Activated T-cell treated with anti-CD3 and anti-CD28 coated beads for 4 hours (primary cell): ENCODE measurements around the gene KREMEN2.

ENCODE experiments used
- DNase-seq: peaks from one replicate; pipeline ENCODE4 v3.0.0-alpha.2; 2020

KREMEN2 gene

DNA sequence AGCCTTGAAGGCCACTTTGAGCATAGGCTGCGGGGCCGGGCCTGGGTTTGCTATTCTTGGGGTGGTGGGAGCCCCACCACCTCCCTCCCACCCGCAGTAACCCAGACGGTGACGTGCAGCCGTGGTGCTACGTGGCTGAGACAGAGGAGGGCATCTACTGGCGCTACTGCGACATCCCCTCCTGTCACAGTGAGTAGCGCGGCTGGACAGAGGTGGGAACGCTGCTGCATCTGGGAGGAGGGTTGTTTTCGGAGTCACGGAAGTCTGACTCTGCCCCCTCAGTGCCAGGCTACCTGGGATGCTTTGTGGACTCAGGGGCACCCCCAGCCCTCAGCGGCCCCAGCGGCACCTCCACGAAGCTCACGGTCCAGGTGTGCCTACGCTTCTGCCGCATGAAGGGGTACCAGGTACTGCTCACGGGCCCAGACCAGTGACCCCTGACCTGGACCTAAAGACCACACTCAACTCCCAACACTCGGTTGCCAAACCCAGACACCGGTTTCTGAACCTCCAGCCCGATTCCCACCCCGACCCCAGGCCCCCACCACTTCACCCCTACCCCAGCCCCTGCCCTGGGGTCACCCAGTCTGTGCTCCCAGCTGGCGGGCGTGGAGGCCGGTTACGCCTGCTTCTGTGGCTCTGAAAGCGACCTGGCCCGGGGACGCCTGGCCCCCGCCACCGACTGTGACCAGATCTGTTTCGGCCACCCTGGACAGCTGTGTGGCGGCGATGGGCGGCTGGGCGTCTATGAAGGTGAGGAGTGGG is 2.1 kb downstream of the KREMEN2 start:
- no peak for DNase-seq

DNA sequence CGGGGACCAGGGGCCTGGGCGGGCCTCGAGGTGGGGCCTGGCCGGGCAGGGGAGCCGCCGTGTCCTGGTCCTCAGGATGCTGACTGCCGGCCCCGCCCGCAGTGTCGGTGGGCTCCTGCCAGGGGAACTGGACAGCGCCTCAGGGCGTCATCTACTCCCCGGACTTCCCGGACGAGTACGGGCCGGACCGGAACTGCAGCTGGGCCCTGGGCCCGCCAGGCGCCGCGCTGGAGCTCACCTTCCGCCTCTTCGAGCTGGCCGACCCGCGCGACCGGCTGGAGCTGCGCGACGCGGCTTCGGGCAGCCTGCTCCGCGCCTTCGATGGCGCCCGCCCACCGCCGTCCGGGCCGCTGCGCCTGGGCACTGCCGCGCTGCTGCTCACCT is 2.7 kb downstream of the KREMEN2 start:
- DNase-seq, result no peak

DNA sequence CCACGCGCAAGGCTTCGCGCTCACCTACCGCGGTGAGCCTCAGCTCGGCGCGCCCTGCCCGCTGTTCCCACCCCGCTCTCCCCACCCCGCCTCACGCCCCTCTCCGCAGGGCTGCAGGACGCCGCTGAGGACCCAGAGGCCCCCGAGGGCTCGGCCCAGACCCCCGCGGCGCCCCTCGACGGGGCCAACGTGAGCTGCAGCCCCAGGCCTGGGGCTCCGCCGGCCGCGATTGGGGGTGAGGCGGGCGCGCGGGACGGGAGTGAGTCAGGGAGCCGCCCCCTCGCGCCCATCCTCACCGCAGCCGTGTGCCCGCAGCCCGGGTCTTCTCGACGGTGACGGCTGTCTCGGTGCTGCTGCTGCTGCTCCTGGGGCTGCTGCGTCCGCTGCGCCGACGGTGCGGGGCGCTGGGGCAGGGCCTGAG is 3.1 kb downstream of the KREMEN2 start:
- no peak for DNase-seq

DNA sequence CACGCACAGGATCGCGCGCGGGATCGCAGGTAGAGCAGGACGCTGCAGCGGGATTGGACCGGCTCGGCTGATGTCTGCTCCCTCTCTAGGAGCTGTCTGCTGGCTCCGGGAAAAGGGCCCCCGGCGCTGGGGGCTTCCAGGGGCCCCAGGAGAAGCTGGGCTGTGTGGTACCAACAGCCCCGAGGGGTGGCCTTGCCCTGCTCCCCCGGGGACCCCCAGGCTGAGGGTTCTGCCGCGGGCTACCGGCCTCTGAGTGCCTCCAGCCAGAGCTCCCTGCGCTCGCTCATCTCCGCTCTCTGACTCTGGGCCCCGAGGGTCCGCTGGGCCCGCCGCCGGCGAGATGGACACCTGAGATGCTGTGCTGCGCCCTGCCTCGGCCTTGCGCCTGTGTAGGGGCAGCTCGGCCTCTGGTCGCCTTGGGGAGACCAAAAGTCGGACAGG is 3.7 kb downstream of the KREMEN2 start:
- DNase-seq, result no peak

DNA sequence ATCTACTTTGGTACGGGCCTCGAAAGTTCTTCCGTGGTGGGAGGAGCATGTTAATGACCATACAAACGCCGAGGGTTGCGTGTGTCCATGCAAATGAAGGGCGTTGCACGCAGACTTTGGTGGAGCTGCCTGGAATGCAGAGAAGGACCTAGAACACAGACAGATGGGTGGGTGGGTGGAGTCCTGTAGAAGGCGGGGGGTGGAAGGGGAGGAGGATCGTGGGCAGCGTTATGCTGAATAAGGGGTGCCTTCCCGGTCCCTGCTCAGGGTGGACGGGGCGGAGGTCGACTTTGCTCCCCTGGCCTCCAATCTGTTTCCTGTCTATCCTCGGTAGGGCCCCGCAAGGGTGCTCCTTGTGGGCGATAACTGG is 4.3 kb downstream of the KREMEN2 start:
- no peak for DNase-seq

DNA sequence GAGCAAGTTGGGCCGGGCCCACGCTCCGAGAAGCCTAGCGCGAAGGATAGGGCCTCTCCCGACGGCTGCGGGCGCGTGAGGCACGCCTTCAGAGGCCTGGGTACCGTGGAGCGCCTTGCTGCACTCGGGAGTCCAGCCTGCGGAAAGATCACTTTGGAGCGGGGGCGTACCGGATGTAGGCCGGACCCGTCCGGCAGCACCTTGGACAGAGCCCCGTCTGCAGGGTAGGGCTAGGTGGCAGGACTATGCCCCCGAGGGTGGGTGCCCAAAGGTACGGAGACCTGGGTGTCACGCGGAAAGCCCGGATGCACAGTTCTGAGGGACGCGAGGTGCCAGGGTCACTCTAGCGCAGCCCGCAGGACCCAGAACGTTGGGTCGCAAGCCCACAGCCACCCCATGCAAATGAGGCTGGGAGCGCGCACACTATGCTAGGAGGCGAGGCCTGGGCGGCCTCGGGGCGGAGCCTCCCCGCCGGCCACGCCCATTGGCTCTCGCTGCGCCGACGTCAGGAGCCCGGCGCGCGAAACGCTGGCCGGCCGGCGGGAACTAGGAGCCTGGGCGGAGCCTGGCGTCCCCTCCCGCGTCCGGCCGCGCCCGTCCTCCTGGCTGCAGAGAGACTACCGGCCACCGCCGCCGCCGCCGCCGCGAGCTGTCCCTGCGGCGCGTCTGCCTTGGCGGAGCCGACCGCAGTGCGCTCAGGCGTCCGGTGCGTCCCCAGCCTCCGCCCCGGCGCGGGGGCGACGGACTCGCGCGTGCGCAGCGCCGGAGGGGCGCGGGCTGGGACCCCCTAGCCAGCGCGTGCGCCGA is 4.9 kb downstream of the KREMEN2 start, which contains the start of gene PAQR4:
PAQR4 (plus strand) TSS at position 611 of the 807 bp plus-strand sequence. CDS start 327 bp downstream, outside the sequence.
- peak; percentile 62 for DNase-seq

DNA sequence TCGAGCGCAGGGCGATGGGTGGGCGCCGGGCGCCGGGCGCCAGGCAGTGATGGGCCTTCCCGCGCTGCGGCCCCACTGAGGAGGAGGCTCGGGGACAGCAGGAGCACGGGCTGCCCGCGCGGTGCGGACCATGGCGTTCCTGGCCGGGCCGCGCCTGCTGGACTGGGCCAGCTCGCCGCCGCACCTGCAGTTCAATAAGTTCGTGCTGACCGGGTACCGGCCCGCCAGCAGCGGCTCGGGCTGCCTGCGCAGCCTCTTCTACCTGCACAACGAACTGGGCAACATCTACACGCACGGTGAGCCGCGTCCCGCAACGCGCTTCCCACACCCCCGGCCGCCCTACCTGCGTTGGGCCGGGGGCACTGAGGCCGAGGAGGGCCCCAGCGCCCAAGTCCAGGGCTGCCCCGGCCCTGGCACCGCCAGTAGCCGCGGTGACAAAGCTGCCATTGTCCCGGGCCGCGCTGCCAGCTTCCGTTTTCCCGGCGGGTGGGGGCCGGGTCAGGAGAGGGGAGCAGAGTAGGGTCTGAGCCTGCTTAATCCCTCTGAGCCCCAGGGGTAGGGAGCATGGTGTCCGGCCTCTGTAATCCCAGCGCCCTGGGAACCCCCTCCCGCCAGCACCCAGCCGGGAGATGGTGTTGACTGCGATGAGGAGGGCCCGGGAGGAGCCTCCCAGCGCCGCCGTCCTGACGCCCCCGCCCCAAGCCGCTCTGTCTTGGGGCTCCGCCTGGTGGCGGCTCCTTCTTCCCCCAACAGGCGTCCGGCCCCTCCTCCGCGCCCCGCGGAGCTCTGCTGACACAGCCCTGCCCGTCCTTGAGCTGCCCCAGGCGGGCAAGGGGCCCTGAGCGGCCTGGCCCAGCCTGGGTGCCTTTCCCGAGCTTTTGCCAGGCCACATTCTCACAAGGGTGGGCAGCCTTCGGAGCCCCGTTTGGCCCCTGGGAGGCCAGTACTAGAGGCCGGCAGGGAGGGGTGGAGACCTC is 5.8 kb downstream of the KREMEN2 start:
- peak; percentile 55 for DNase-seq

DNA sequence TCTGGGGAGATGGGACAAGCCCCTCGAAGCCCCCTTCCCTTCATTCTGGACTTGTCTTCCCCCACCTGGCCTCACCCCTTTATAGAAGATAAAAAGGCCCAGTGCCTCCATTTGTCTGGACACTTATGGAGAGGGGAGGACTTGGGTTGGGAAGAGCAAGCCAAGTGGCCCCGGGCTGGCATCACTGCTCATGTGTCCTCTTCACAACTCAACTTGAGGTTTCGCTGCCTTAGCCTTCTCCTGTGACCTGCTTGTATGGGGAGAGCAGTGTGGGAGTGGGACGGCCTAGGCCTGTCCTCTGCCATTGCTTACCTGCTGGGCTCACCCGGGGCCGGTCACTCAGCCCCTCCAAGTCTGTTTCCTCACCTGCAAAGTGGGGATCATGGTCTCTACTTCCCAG is 6.5 kb downstream of the KREMEN2 start:
- no peak for DNase-seq

DNA sequence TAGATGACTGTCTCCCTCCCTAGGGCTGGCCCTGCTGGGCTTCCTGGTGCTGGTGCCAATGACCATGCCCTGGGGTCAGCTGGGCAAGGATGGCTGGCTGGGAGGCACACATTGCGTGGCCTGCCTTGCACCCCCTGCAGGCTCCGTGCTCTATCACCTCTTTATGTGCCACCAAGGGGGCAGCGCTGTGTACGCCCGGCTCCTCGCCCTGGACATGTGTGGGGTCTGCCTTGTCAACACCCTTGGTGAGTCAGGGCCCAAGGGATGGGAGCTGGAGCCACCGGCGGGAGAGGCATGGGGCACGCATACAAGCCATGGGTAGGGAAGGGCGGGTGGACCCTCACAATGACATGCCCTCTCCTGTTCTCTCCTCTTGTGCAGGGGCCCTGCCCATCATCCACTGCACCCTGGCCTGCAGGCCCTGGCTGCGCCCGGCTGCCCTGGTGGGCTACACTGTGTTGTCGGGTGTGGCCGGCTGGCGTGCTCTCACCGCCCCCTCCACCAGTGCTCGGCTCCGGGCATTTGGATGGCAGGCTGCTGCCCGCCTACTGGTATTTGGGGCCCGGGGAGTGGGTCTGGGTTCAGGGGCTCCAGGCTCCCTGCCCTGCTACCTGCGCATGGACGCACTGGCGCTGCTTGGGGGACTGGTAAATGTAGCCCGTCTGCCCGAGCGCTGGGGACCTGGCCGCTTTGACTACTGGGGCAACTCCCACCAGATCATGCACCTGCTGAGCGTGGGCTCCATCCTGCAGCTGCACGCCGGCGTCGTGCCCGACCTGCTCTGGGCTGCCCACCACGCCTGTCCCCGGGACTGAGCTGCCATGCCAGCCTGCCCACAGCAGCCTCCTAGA is 7.3 kb downstream of the KREMEN2 start:
- no peak for DNase-seq

DNA sequence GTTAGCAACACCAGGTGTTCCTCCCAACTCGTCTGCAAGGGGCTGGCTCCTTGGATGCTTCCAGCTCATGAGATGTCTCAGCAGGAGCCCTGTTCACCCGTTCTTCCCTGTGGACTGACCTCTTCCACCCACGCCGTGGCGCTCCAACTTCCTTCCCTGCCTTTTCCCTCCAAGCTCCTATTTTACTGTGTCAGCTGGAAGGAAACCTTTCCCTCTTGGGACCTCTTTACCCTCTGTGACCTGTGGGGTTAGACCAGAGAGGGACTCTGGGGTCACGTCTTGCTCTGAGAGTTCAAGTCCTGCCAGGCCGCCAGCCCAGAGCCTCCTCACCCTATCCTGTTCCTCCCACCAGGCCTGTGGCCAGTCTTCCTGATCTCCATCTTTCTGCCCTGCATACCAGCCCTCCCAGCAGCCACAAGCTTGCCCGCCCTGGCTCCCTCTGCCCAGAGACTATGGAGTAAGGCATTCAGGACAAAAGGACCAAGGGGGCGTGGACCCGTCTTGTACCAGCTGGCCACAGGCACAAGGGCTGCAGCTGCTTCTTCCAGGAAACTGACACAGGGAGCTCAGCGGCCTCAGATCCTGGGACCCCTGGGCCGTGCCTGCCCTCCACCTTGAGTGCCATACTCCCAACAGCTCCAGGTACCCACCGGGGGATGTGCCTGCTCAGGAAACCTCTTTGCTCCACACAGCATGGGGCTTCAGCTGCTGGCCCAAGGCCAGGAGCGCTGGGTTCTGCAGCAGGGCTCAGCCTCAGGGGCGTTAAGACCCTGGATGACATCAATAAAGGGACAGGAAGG is 8.1 kb downstream of the KREMEN2 start:
- DNase-seq, result no peak

DNA sequence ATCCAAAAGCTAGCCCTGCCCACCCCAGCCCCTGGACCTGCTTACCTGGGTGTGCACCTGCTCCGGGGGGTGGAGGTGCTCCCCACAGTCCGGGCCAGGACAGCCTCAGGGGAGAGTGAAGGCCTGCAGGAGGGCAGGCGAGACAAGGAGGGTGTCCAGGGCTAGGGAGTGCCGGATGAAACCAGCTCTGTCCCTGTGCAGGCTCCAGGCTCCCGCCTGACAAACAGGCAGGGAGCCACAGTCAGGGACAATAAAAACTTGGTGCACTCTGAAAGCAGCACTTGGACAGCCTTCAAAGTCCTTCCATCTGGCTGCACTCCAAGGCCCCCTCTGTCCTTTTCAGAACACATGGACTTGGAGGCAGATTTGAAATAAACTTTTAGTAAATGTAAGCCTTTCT is 9.0 kb downstream of the KREMEN2 start:
- no peak for DNase-seq

DNA sequence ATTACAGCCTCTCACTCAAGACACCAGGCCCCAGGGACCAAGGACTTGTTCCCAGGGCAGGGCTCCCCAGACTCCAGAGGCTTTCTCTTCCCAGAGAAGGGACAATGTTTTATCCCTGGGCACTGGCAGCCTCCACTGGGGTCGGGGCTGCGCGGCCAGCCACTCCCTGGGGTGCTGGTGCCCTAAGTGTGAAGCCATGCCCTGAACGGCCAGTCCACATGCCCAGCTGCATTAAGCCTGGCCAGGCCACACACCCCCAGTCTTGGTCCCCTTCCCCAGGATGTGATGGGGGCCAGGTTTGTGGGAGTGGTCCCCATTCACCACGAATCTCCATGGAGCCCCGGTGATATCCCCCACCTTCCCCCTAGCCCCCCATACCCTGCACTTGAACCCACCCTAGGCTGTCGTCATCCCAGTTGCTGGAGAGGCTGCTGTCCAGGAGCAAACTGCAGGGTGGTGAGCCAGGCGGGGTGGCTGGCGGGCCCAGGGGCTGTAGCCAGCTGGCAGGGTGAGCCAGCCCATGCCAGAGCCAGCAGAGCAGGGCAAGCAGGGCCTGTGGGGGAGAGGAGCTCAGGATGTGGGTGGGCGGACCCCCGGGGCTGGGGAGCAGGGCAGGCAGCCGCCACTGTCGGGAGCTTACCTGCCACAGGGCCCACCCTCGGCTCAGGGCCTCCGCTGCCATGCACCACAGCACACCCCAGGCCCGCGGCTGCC is 9.7 kb downstream of the KREMEN2 start:
- DNase-seq, result no peak

DNA sequence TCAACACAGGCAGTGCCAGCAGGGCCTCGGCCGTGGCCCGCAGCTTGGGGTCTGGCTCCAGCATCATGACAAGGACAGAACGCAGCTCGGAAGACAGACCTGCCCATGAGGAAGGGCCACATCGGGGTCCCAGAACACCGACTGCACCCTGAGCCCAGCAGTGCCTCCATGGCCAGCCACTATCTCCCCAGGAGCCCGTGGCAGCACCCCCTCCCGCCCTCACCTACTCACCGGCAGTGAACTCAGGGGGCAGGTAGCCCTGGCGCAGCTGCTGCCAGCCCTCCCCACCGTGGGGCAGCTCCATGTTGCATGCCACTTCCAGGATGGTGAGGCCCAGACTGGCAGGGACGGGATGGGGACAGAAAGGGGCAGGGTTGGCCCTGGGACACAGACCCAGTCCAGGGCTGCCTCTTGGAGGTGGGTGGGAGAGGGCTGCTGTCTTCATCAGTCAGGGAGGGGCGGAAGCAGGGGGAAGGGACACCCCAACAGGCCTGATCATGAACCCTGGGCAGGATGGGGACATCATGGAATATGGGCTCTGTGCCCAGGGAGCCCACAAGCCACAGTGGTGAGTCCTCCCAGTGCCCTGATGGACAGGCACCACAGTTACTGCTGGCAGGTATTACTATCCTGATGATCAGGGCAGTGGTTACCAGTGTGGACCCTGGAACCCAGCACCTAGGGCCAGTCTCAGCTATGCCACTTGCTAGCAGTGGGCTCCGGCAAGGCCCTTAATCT is 10.4 kb downstream of the KREMEN2 start:
- DNase-seq, result no peak

DNA sequence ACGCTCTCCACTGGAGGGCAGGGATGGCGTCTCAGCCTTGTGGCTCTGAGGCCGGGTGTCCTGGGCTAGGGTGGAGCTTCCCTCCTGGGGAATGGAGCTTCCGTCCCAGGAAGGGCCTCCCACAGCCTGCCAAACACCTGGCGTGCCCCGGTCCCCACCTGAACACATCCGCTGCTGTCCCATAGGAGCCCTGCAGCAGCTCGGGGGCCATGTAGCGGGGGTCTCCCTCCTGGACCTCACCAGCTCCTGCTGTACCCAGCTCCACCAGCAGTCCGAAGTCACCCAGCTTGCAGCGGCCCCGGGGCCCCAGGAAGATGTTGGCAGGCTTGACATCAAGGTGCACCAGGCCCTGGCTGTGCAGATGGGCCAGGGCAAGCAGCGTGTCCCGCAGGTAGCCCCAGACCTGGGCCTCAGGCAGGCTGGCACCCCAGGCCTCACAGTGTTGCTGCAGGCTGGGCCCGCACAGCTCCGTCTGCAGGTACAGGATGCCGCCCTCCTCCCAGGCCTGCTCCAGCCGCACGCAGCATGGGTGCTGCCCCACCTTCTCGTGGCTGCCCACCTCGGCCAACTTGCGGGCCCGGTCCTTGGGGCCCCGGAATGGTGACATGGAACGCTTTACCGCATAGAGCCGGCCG is 11.2 kb downstream of the KREMEN2 start:
- DNase-seq, result no peak

DNA sequence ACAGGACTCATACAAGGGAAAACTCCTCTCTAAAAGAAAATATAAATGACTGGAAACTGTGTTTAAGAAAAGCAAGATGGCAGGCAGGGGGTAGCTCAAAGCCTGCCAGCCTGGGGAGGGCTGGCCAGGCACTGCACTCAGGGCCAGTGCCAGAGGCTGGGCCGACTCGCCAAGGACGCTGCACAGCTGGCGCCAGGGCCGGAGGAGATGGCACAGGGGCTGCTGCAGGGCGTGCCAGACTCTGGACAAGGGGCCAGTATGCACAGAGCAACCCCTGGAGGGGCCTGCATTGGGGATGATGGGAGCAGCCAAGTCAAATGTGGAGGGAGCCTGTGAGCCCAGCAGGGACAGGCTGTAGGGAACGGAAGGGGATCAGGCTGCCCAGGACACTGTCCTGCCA is 12.1 kb downstream of the KREMEN2 start:
- no peak for DNase-seq

DNA sequence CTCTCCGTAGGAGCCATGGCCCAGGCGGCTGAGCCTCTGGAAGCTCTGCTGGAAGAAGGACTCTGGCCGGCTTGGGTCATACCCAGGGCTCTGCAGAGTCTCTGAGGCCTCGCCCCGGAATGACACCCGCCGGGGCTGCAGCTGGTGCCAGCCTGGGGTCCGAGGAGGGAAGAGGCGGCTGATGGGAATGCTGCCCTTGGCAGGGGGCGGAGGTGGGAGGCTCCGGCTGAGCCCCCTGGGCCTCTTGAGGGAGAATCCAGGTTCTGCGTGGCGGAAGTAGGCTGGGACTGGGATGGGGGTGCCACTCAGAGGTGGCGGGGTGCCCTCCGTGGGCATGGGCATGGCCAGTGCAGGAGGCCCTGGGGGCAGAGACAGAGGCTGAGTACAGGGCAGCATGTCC is 12.6 kb downstream of the KREMEN2 start:
- DNase-seq, result no peak

DNA sequence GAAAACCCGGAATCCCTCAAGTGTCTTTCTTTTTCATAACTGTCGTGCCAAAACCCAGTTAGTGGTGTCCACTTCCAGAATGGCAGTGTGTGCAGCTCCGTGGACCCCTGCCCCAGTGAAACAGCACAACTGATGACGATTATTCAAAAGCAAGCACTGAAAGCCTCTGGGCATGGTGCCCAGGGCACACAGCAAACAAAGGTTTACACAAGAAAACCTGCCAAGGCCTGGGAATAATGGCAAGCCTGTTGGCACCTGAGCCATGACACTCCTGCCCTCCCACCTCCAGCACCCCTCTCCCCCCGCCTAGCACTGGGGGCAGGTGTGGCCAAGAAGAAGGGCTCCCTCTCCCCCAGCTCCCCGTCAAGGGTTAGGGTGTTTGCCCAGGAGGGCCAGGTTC is 13.4 kb downstream of the KREMEN2 start:
- no peak for DNase-seq

DNA sequence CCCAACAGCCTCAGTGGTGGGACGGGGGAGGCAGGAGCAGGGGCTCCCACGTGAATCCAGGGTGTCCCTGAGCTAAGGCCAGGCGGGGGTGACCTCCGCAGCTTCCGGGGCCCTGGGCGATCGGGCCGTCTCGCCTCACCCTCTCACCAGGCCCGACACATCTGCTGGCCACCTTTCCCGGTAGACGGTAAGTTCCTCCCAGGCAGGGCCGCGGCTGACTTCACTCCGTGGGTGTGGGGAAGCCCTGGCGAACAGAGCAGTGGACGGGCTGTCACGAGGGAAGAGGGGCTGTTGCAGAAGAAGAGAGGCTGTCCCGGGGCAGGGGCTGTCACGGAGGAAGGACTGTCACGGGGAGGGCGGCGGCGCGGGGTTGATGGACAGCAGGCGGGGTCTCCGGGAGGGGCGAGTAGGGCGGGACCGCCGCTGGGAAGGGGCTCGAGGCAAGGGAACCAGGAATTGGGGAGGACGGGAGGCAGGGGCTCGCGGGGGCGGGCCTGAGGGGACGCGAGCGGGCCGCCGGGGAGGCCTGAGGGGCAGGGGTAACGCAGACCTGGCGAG is 15.7 kb downstream of the KREMEN2 start:
- no peak for DNase-seq
